ENCODE measurements around the gene HEPHL1.

DNA sequence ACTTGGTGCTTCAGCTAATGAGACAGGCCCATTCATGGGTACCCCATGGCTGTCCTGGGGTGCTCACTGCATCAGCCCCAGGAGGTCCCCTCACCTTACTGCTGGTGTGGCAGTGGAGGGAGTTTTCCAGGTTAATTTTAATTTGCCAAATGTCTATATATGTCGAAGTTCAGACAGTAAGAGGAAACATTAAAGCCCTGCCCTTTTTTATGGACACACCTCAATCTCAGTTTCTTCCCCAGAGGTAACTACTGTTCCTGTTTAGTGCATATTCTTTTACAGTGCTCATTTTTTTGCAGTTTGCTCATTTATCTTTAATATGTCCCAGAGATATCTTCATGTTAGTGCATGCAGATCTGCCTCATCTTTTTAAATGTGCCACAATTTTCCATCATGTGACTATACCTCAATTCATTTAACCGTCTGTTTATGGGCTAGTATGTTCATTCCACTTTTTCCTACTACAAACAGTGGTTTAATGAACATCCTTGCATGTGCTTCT is 119.1 kb downstream of the HEPHL1 start:
- TF ChIP-seq, protein P1, sequence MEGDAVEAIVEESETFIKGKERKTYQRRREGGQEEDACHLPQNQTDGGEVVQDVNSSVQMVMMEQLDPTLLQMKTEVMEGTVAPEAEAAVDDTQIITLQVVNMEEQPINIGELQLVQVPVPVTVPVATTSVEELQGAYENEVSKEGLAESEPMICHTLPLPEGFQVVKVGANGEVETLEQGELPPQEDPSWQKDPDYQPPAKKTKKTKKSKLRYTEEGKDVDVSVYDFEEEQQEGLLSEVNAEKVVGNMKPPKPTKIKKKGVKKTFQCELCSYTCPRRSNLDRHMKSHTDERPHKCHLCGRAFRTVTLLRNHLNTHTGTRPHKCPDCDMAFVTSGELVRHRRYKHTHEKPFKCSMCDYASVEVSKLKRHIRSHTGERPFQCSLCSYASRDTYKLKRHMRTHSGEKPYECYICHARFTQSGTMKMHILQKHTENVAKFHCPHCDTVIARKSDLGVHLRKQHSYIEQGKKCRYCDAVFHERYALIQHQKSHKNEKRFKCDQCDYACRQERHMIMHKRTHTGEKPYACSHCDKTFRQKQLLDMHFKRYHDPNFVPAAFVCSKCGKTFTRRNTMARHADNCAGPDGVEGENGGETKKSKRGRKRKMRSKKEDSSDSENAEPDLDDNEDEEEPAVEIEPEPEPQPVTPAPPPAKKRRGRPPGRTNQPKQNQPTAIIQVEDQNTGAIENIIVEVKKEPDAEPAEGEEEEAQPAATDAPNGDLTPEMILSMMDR (IDR thresholded peaks at IDR 0.05; ENCODE audit: insufficient read depth, low read length), result no peak
- TF ChIP-seq POLR2AphosphoS5 (IDR thresholded peaks at IDR 0.05; ENCODE audit: low read depth) (no peak), GABPA (IDR thresholded peaks at IDR 0.05; ENCODE audit: low read depth) (no peak), SPI1 (IDR thresholded peaks at IDR 0.05; ENCODE audit: borderline replicate concordance, low read depth) (no peak)
- TF ChIP-seq, protein P2, sequence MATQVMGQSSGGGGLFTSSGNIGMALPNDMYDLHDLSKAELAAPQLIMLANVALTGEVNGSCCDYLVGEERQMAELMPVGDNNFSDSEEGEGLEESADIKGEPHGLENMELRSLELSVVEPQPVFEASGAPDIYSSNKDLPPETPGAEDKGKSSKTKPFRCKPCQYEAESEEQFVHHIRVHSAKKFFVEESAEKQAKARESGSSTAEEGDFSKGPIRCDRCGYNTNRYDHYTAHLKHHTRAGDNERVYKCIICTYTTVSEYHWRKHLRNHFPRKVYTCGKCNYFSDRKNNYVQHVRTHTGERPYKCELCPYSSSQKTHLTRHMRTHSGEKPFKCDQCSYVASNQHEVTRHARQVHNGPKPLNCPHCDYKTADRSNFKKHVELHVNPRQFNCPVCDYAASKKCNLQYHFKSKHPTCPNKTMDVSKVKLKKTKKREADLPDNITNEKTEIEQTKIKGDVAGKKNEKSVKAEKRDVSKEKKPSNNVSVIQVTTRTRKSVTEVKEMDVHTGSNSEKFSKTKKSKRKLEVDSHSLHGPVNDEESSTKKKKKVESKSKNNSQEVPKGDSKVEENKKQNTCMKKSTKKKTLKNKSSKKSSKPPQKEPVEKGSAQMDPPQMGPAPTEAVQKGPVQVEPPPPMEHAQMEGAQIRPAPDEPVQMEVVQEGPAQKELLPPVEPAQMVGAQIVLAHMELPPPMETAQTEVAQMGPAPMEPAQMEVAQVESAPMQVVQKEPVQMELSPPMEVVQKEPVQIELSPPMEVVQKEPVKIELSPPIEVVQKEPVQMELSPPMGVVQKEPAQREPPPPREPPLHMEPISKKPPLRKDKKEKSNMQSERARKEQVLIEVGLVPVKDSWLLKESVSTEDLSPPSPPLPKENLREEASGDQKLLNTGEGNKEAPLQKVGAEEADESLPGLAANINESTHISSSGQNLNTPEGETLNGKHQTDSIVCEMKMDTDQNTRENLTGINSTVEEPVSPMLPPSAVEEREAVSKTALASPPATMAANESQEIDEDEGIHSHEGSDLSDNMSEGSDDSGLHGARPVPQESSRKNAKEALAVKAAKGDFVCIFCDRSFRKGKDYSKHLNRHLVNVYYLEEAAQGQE (IDR thresholded peaks at IDR 0.05; ENCODE audit: insufficient replicate concordance, low read depth), result no peak
